Testis (tissue), 3 donors: ENCODE results near the gene TXLNA. TPM values are rescaled to one million over a fixed set of nuclear protein-coding genes. Genes with fewer than 3 reads are reported as not detected.

ENCODE experiments used
- DNase-seq: peaks from one replicate; pipeline ENCODE4 v3.0.0-alpha.2; 2019
- H3K27ac ChIP-seq, 2 donors: fragments of 200-600 bp; sonication (generic); one replicate each; pipeline ENCODE4 v1.5.1; 2019
- H3K27me3 ChIP-seq: fragments of 200-600 bp; sonication (generic); one replicate; pipeline ENCODE4 v1.5.1; 2019
- H3K36me3 ChIP-seq: fragments of 200-600 bp; sonication (generic); one replicate; pipeline ENCODE4 v1.5.1; 2017; ENCODE audit warnings: low read depth; ENCODE audit errors: missing control alignments
- H3K4me1 ChIP-seq: fragments of 200-600 bp; sonication (generic); one replicate; pipeline ENCODE4 v1.5.1; 2019
- H3K4me3 ChIP-seq, 2 donors: fragments of 200-600 bp; sonication (generic); one replicate each; pipeline ENCODE4 v1.5.1; 2017 to 2019
- H3K9me3 ChIP-seq: fragments of 200-600 bp; sonication (generic); one replicate; pipeline ENCODE4 v1.5.1; 2017
- POLR2A ChIP-seq: fragments of 450-650 bp; IDR thresholded peaks from one replicate; pipeline ENCODE4 v1.6.1; 2017; ENCODE audit warnings: antibody characterized with exemption, mild to moderate bottlenecking, moderate library complexity
- WGBS, 2 donors: methylation state at CpG; one replicate each; pipeline ENCODE4 v1.1.5; 2018; 5-methylcytosine and 5-hydroxymethylcytosine counted together
- intact Hi-C: fragments of 100-400 bp; cut with DNase I; formaldehyde crosslinking; loops from one replicate; pipeline ENCODE4 v1.15.1; 2023; ENCODE audit warnings: low total_unique reads
- polyA plus RNA-seq: library from polyadenylated mRNA; stranded (reverse); fragments of 350-450 nt; fragmentation: Illumina TruSeq; extraction: RNeasy Lipid Tissue Mini Kit (QIAGEN cat#74804); gene quantifications from one replicate; pipeline ENCODE4 v1.2.3, GENCODE V29; 2014; ENCODE audit warnings: low read depth, low replicate concordance; ENCODE audit not compliant: insufficient read depth
- total RNA-seq, 2 donors: library from RNA; depleted of rRNA; stranded (reverse); fragments of >200 nt; gene quantifications; one replicate each; pipeline ENCODE4 v1.2.3, GENCODE V29; 2016
- TF ChIP-seq, protein P1 (sequence below), 3 experiments: fragments of 450-650 bp in 2 of 3; fragments of 200-600 bp in 1 of 3; sonication (generic) in 1 of 3; IDR thresholded peaks; one replicate each; pipeline ENCODE4 v1.5.1; 2016 to 2019; ENCODE audit warnings: antibody characterized with exemption in 3 of 3, mild to moderate bottlenecking in 2 of 3, moderate library complexity in 1 of 3

TXLNA gene
- total and polyA plus RNA-seq, 3 donors from 2014 or later: 52.6 to 69.2 (median 67.6) TPM

DNA sequence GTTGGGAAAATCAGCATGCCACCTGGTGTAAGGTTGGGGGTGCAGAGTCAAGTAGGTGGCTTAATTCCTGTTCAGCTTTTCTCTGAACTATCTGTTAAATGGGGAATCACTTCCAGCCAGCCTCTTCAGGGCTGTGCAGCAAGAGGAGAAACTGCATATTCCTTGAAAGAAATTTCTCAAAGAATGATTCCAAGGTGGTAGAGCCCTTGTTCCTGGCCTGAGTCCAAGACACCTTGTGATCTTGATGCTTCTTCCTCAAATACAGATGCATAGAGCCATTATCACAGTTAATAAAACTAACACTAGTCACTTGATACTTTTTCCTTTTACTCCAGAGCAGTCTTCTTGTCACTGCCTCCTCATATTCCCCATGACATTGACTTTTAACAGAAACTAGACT, 5.2 kb downstream of the TXLNA start:
- no peaks in the 10 kb centered on the region for H3K9me3 ChIP-seq
- DNase-seq: no peak
- no peaks in the 10 kb centered on the region for H3K36me3 ChIP-seq
- intact Hi-C loops: no loop called here
- no peak overlapping the region for H3K4me3 ChIP-seq
- H3K27ac ChIP-seq: no peak overlapping the region
- TF ChIP-seq, protein P1, sequence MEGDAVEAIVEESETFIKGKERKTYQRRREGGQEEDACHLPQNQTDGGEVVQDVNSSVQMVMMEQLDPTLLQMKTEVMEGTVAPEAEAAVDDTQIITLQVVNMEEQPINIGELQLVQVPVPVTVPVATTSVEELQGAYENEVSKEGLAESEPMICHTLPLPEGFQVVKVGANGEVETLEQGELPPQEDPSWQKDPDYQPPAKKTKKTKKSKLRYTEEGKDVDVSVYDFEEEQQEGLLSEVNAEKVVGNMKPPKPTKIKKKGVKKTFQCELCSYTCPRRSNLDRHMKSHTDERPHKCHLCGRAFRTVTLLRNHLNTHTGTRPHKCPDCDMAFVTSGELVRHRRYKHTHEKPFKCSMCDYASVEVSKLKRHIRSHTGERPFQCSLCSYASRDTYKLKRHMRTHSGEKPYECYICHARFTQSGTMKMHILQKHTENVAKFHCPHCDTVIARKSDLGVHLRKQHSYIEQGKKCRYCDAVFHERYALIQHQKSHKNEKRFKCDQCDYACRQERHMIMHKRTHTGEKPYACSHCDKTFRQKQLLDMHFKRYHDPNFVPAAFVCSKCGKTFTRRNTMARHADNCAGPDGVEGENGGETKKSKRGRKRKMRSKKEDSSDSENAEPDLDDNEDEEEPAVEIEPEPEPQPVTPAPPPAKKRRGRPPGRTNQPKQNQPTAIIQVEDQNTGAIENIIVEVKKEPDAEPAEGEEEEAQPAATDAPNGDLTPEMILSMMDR (IDR thresholded peaks at IDR 0.05): no peak
- no peak for TF ChIP-seq POLR2A
- H3K27me3 ChIP-seq: no peaks in the 10 kb centered on the region
- H3K4me1 ChIP-seq: peaks cover 25% of the 10 kb centered on the region

DNA sequence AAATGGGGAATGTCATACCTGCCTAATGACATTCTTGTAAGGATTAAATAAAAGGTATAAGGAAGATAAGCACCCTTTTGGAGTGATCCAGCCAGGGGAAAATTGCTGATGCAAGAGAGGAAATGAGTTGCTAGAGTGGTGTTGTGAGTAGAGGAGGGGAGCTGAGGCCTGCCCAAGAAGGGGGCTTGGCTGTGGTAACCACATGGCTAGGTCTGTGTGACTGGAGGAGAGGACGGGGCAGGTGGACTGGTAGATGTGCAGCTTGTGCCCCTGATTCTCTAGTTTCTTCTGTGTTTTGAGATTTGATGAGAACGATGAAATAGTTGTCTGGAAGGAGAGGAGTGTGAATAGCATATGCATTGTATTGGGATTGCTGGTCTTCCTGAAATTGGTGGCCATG, 6.6 kb downstream of the TXLNA start:
- Histone ChIP-seq H3K4me1 (peaks cover 21% of the 10 kb centered on the region), H3K27me3 (no peaks in the 10 kb centered on the region), H3K36me3 (no peaks in the 10 kb centered on the region), H3K4me3 (no peak overlapping the region), H3K27ac (no peak overlapping the region), H3K9me3 (no peaks in the 10 kb centered on the region)
- intact Hi-C loops: no loop called here
- no peak for TF ChIP-seq POLR2A
- TF ChIP-seq, protein P1 (IDR thresholded peaks at IDR 0.05): no peak
- 89% methylated on average over 2 of the region's 2 CpGs for WGBS, 2 donors
- DNase-seq: no peak

DNA sequence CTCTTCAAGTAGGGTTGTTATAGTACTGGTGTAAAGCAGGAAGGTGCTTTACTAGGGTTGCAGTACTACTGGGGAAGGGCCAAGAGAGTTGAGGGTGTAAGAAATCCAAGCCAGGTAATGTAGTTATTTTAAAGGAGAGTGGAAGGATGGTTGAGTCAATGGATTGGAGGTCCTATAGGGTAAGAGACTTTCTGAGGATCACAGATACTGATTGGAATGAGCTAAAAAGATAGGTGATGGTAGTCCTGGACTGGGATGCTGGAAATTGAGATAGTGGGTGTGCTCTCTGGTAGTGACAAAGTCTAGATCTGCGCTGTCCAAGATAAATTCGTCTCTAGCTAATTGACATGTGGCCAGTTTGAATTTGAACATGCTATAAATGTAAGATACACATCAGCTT, 7.0 kb downstream of the TXLNA start:
- Histone ChIP-seq H3K4me1 (peaks cover 17% of the 10 kb centered on the region), H3K4me3 (no peak overlapping the region), H3K36me3 (no peaks in the 10 kb centered on the region), H3K9me3 (no peaks in the 10 kb centered on the region), H3K27me3 (no peaks in the 10 kb centered on the region), H3K27ac (no peak overlapping the region)
- TF ChIP-seq, protein P1 (IDR thresholded peaks at IDR 0.05): no peak
- no peak for TF ChIP-seq POLR2A
- 82 to 85% methylated on average over 2 of the region's 2 CpGs for WGBS, 2 donors
- intact Hi-C loops: no loop called here
- DNase-seq: no peak

DNA sequence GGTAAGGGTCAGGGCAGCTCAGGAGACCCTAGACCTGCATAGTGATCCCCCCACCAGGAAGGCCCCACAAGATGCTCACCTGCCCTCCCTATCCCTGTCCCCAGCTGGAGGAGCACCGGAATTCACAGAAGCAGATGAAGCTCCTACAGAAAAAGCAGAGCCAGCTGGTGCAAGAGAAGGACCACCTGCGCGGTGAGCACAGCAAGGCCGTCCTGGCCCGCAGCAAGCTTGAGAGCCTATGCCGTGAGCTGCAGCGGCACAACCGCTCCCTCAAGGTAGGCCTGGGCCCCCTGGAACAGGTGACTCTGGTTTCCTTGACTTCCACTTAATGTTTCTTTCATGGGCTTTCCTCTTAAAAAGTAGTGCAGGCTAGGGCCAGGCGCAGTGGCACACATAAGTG, 8.4 kb downstream of the TXLNA start:
- 97 to 100% methylated on average over 8 to 9 of the region's 9 CpGs for WGBS, 2 donors
- intact Hi-C loops: no loop called here
- no peak overlapping the region for H3K4me3 ChIP-seq
- DNase-seq: no peak
- H3K9me3 ChIP-seq: no peaks in the 10 kb centered on the region
- TF ChIP-seq POLR2A: no peak
- TF ChIP-seq, protein P1 (IDR thresholded peaks at IDR 0.05): no peak
- no peaks in the 10 kb centered on the region for H3K36me3 ChIP-seq
- no peaks in the 10 kb centered on the region for H3K27me3 ChIP-seq
- H3K27ac ChIP-seq: no peak overlapping the region
- H3K4me1 ChIP-seq: peaks cover 8% of the 10 kb centered on the region

DNA sequence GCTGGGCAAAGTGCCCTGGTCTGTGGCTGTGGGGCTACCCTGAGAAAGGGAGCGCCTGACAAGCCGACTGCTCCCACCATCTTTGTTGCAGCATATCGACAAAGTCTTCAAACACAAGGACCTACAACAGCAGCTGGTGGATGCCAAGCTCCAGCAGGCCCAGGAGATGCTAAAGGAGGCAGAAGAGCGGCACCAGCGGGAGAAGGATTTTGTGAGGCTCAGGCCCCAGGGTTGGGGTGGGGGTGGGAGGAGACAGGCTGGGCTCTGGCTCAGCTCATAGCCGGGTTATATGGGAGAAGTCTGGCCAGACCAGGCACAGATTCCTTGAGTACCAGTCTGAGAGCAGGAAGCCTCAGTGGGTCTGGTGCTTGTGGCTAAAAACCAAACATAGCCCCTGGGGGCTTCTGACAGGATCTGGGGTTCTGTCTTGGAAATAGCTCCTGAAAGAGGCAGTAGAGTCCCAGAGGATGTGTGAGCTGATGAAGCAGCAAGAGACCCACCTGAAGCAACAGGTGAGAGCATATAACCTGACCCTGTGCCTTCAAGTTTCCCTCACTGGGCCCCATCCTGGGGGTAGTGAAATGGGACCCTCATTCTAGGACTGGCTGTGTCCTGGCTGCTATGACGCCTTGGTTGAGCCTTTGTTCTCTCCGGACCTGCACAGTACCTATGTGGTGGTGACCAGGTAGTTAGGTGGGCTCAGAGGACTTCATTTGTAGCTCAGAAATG, 12.9 kb downstream of the TXLNA start:
- TF ChIP-seq, protein P1 (IDR thresholded peaks at IDR 0.05): no peak
- no peak for TF ChIP-seq POLR2A
- WGBS, 2 donors: 87 to 89% methylated on average over 8 of the region's 8 CpGs

More for the DNA sequence above, 12.9 kb downstream of the TXLNA start:
- Histone ChIP-seq H3K36me3 (no peaks in the 10 kb centered on the region), H3K4me1 (no peaks in the 10 kb centered on the region), H3K4me3 (no peak overlapping the region), H3K9me3 (no peaks in the 10 kb centered on the region), H3K27ac (no peak overlapping the region), H3K27me3 (no peaks in the 10 kb centered on the region)
- no peak for DNase-seq
- intact Hi-C loops: no loop called here
